HL-60 (cell line): Measurements from ENCODE around the gene PGAP3.

Experiments used
- CTCF ChIP-seq: IDR thresholded peaks from one replicate; pipeline ENCODE4 v1.5.1; 2011; ENCODE audit warnings: low read length, control low read depth, inconsistent platforms; ENCODE audit not compliant: insufficient read depth
- GABPA ChIP-seq: IDR thresholded peaks from 2 replicates; pipeline ENCODE4 v1.6.1; 2012; ENCODE audit warnings: low read depth
- POLR2AphosphoS5 ChIP-seq: IDR thresholded peaks from 2 replicates; pipeline ENCODE4 v1.6.1; 2012; ENCODE audit warnings: low read depth
- REST ChIP-seq: IDR thresholded peaks from 2 replicates; pipeline ENCODE4 v1.6.1; 2012; ENCODE audit warnings: low read depth; ENCODE audit not compliant: insufficient replicate concordance

- no peak for TF ChIP-seq CTCF
- no peak for TF ChIP-seq POLR2AphosphoS5
- no peak for TF ChIP-seq GABPA
- TF ChIP-seq REST, result no peak
Observed at GRCh38 chr17:39677542-39678339, 10.1 kb downstream of the PGAP3 start.
